ENCODE measurements around the gene CBX5.

The CBX5 gene

DNA sequence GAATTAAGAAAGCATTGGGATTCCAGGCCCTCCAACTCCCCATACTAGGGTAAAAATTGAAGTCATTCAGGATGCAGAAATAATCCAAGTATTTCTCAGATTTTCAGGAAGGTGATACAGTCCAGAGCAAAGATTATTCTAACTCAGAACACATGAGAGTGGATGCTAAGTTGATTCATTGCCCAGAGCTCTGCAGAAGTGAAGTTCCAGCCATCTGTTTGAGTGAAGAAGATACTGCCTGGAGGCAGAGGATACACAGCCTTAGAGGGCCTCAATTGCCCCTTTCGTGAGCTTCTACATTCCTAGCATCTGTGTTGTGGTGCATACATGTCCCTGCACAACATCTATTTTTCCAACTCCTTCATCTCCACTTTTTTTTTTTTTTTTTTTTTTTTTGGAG is 54.3 kb downstream of the CBX5 start:
- DNase-seq, result no peak
- Mint-ChIP-seq H3K4me3 (no peak overlapping the region), H3K36me3 (ENCODE audit: low read depth) (no peaks in the 10 kb centered on the region), H3K27ac (no peak overlapping the region), H3K9me3 (no peaks in the 10 kb centered on the region), H3K4me1 (peaks cover 36% of the 10 kb centered on the region), H3K27me3 (ENCODE audit: low read depth, poor library complexity) (no peaks in the 10 kb centered on the region)
- TF ChIP-seq, protein P1, sequence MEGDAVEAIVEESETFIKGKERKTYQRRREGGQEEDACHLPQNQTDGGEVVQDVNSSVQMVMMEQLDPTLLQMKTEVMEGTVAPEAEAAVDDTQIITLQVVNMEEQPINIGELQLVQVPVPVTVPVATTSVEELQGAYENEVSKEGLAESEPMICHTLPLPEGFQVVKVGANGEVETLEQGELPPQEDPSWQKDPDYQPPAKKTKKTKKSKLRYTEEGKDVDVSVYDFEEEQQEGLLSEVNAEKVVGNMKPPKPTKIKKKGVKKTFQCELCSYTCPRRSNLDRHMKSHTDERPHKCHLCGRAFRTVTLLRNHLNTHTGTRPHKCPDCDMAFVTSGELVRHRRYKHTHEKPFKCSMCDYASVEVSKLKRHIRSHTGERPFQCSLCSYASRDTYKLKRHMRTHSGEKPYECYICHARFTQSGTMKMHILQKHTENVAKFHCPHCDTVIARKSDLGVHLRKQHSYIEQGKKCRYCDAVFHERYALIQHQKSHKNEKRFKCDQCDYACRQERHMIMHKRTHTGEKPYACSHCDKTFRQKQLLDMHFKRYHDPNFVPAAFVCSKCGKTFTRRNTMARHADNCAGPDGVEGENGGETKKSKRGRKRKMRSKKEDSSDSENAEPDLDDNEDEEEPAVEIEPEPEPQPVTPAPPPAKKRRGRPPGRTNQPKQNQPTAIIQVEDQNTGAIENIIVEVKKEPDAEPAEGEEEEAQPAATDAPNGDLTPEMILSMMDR (IDR thresholded peaks at IDR 0.05), result no peak

DNA sequence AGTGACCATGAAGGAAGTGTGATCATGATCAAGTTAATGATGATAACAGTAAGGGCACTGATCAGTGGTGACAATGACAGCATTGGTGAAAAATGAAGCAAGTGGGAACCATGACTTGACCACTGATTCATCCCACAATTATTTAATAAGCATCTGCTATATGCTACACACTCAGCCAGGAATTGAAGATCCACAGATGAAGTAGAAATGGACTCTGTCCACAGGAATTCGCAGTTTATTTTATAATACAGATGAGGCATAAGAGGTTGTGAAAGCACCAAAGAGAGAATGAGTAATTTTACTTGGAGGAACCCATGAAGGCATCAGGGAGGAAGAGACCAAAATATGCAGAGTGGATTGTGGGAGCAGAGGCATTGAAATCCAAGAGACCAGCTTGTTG is 57.3 kb downstream of the CBX5 start:
- no peak for DNase-seq
- Mint-ChIP-seq H3K27me3 (ENCODE audit: low read depth, poor library complexity) (peaks cover 8% of the 10 kb centered on the region), H3K4me1 (peaks cover 21% of the 10 kb centered on the region), H3K4me3 (no peak overlapping the region), H3K9me3 (no peaks in the 10 kb centered on the region), H3K36me3 (ENCODE audit: low read depth) (no peaks in the 10 kb centered on the region), H3K27ac (no peak overlapping the region)
- TF ChIP-seq, protein P1 (IDR thresholded peaks at IDR 0.05), result no peak

DNA sequence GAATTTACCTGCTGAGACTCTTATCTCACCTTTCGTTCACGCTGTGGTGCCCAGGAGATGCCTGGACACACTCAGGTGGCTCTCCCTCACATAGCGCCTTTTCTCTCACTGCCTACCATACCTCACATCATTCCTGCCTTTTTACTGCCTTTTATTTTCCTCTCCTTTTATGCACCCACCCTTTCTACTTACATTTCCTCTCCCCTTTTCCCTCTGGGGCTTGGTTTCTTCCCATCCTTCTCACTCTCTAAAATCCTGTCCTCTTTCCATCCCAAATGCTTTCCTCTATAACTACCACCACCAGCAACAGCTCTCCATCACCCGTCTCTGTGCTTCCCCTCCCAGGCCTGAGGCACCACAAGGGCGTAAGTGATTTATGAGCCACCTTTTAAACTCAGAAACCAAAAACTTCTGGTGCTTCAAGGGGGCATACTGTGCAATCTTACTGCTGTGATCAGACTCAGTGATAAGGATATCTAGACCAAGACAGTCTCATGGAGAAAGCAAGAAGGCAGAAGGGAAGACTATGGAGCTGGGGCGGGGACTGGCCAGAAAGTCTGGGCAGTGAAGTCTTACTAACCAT is 58.4 kb downstream of the CBX5 start:
- no peak overlapping the region for H3K4me3 Mint-ChIP-seq
- no peak for DNase-seq
- no peaks in the 10 kb centered on the region for H3K36me3 Mint-ChIP-seq (ENCODE audit: low read depth)
- peaks cover 23% of the 10 kb centered on the region for H3K4me1 Mint-ChIP-seq
- peaks cover 19% of the 10 kb centered on the region for H3K27me3 Mint-ChIP-seq (ENCODE audit: low read depth, poor library complexity)
- no peak overlapping the region for H3K27ac Mint-ChIP-seq
- TF ChIP-seq, protein P1 (IDR thresholded peaks at IDR 0.05), result no peak
- H3K9me3 Mint-ChIP-seq, result no peaks in the 10 kb centered on the region

DNA sequence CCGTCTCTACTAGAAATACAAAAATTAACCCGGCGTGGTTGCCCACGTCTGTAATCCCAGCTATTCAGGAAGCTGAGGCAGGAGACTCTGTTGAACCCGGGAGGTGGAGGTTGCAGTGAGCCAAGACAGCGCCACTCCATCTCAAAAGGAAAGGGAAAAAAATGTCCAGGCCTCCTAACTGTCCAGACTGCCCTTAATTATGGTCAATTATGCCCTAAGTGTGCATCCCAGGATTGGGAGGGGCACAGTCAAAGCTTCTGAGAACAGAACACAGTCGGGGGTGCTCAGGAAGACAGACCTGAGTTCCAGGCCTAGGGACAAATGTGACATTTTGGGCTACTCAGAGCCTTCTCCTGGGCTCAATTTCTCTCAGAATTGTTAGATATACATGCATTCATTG is 59.4 kb downstream of the CBX5 start:
- no peak for DNase-seq
- Mint-ChIP-seq H3K9me3 (no peaks in the 10 kb centered on the region), H3K4me3 (no peak overlapping the region), H3K4me1 (peaks cover 27% of the 10 kb centered on the region), H3K27me3 (ENCODE audit: low read depth, poor library complexity) (peaks cover 29% of the 10 kb centered on the region), H3K27ac (peak overlapping the region; percentile 34), H3K36me3 (ENCODE audit: low read depth) (no peaks in the 10 kb centered on the region)
- TF ChIP-seq, protein P1 (IDR thresholded peaks at IDR 0.05), result no peak

DNA sequence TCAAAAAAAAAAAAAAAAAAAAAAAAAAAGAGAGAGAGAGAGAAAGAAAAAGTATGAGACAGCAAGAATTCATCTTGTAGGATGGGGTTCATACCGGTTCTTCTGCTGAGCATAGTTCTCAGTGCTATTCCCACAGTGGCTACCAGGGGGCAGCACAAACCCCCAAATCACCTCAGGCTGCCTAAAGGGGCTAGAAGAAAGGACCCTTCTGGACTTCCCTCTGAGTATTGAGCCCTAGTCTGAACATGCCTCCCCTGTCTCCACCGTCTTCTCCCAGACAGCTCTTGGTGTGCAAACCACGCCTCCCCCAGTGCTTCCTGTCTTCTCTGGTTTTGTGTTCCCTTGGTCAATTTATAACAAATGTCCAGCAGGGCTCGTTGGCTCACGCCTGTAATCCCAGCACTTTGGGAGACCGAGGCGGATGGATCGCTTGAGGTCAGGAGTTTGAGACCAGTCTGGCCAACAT is 59.8 kb downstream of the CBX5 start:
- Mint-ChIP-seq H3K36me3 (ENCODE audit: low read depth) (no peaks in the 10 kb centered on the region), H3K27ac (peak overlapping the region; percentile 34), H3K4me3 (no peak overlapping the region), H3K9me3 (no peaks in the 10 kb centered on the region), H3K27me3 (ENCODE audit: low read depth, poor library complexity) (peaks cover 33% of the 10 kb centered on the region), H3K4me1 (peaks cover 27% of the 10 kb centered on the region)
- peak; percentile 85 for DNase-seq
- TF ChIP-seq, protein P1 (IDR thresholded peaks at IDR 0.05), result peak; percentile 77

DNA sequence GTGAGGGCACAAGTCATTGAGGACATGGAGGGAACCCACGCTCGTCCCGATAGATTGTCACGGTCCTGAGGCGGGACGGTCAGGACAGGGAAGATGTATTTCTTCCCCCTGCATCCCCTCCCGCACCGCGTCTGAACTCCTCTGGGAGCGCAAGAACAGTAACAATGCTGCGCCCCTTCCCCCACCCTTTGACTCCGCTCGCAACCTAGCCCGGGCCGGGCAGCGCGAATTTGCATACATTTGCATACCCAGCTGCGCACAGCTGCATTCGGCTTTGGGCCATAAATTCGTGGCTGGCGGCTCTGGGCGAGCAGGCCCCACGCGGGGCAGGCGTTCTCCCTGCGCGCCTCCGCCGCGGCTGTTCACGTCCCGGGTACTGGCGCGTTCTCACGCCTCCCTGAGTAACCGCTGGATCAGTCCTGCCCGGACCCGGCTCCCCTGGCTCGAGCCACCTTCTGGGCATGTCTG is 62.1 kb downstream of the CBX5 start:
- H3K36me3 Mint-ChIP-seq (ENCODE audit: low read depth), result no peaks in the 10 kb centered on the region
- peak; percentile 73 for DNase-seq
- H3K4me3 Mint-ChIP-seq, result peak overlapping the region; percentile 83
- TF ChIP-seq, protein P1 (IDR thresholded peaks at IDR 0.05), result no peak
- no peaks in the 10 kb centered on the region for H3K9me3 Mint-ChIP-seq
- H3K4me1 Mint-ChIP-seq, result peaks cover 39% of the 10 kb centered on the region
- peaks cover 39% of the 10 kb centered on the region for H3K27me3 Mint-ChIP-seq (ENCODE audit: low read depth, poor library complexity)
- no peak overlapping the region for H3K27ac Mint-ChIP-seq
